Placental epithelial cell (primary cell): ENCODE results near the gene PEX11A. TPM values are rescaled to one million over a fixed set of nuclear protein-coding genes. Genes with fewer than 3 reads are reported as not detected.

Experiments used
- small RNA-seq: library from RNA; depleted of rRNA; stranded (forward); fragments of <200 nt; gene quantifications from one replicate; pipeline ENCODE3, GENCODE V24; 2012
- total RNA-seq: library from RNA; depleted of rRNA; stranded (reverse); fragments of >200 nt; gene quantifications from 2 replicates; pipeline ENCODE4 v1.2.3, GENCODE V29; 2012

Gene PEX11A
- total RNA-seq = 3.5 and 4.7 TPM in 2 replicates

GRCh38 chr15:89690276-89691218 is at the start of gene PEX11A, which contains the start of gene WDR93:
Gene PEX11A, minus strand, starts transcription at chr15:89690754. Its CDS starts 122 bp downstream, at chr15:89690632.
Gene WDR93, plus strand, starts transcription at chr15:89690811. Its CDS starts 10,936 bp downstream, at chr15:89701747.

GRCh38 chr15:89679212-89679611 is 11.3 kb downstream of the PEX11A start, which contains the start of gene PLIN1:
Gene PLIN1, minus strand, starts transcription at chr15:89679367. Its CDS starts 1,878 bp downstream, at chr15:89677489.

GRCh38 chr15:89654847-89655805 is 35.4 kb downstream of the PEX11A start, which contains the start of gene KIF7:
Gene KIF7, minus strand, starts transcription at chr15:89655467. Its CDS starts 2,537 bp downstream, at chr15:89652930.

Small RNA genes lying within 50 kb of the gene (small RNA-seq; reads per million reads assigned to genes)
- gene RNU6-132P = 0.12 reads per million

Other genes starting within 250 kb of the PEX11A start
- gene RHCG, start 194.2 kb downstream of the PEX11A start, total RNA-seq = 0.11 and 2.4 TPM in 2 replicates
- gene TICRR, start 115.3 kb downstream of the PEX11A start, total RNA-seq = 2.2 and 2.7 TPM in 2 replicates
- 8.4 and 8.6 TPM in 2 replicates for gene KIF7, start 35.3 kb downstream of the PEX11A start, total RNA-seq
- 0.33 and 0.39 TPM in 2 replicates for gene PLIN1, start 11.4 kb downstream of the PEX11A start, total RNA-seq
- 0.11 and 0.39 TPM in 2 replicates for gene WDR93, start 57 bp upstream of the PEX11A start, total RNA-seq
- gene MESP1, start 60.5 kb upstream of the PEX11A start, total RNA-seq = 0.39 TPM in 1 of 2 replicates, not detected in the other
- gene MESP2, start 85.6 kb upstream of the PEX11A start, total RNA-seq = 0.39 and 0.54 TPM in 2 replicates
- 4.3 and 32.2 TPM in 2 replicates for gene ANPEP, start 124.1 kb upstream of the PEX11A start, total RNA-seq
- gene AP3S2, start 203.2 kb upstream of the PEX11A start, total RNA-seq = 34.9 and 61.2 TPM in 2 replicates
- 10.7 and 11.4 TPM in 2 replicates for gene ARPIN, start 222.2 kb upstream of the PEX11A start, total RNA-seq